Measurements from ENCODE around the gene MLXIP.
"Not testable (repeated sequence)": the region's sequence is repeated elsewhere in the genome, so short reads cannot be mapped to it uniquely, and the experiment has no call there.

MLXIP gene

GRCh38 chr12:122078141-122079032, at the start of gene MLXIP:
MLXIP (plus strand) TSS chr12:122078756; CDS start chr12:122078854, 98 bp downstream.
- DNase-seq (ENCODE audit: low spot score), result peak; percentile 88

- DNase-seq (ENCODE audit: low spot score), result peak; percentile 13
Observed at GRCh38 chr12:122028905-122029560, 49.5 kb upstream of the MLXIP start.

GRCh38 chr12:122029620-122030423, 48.7 kb upstream of the MLXIP start:
- DNase-seq (ENCODE audit: low spot score), result no peak

GRCh38 chr12:122030424-122031035, 48.0 kb upstream of the MLXIP start:
- DNase-seq (ENCODE audit: low spot score), result no peak

GRCh38 chr12:122031342-122032216, 47.0 kb upstream of the MLXIP start:
- DNase-seq (ENCODE audit: low spot score), result peak; percentile 34

GRCh38 chr12:122032580-122032979, 46.0 kb upstream of the MLXIP start:
- no peak for DNase-seq (ENCODE audit: low spot score)

GRCh38 chr12:122035292-122035691, 43.3 kb upstream of the MLXIP start:
- no peak for DNase-seq (ENCODE audit: low spot score)

GRCh38 chr12:122036153-122036552, 42.4 kb upstream of the MLXIP start:
- no peak for DNase-seq (ENCODE audit: low spot score)

GRCh38 chr12:122040579-122041386, 37.8 kb upstream of the MLXIP start:
- no peak for DNase-seq (ENCODE audit: low spot score)

- DNase-seq (ENCODE audit: low spot score), result not testable (repeated sequence)
Observed at GRCh38 chr12:122041458-122041857, 37.1 kb upstream of the MLXIP start.

GRCh38 chr12:122042910-122043309, 35.6 kb upstream of the MLXIP start:
- DNase-seq (ENCODE audit: low spot score), result no peak

GRCh38 chr12:122043476-122043875, 35.1 kb upstream of the MLXIP start:
- no peak for DNase-seq (ENCODE audit: low spot score)

GRCh38 chr12:122045262-122045661, 33.3 kb upstream of the MLXIP start:
- no peak for DNase-seq (ENCODE audit: low spot score)

GRCh38 chr12:122046145-122046544, 32.4 kb upstream of the MLXIP start:
- no peak for DNase-seq (ENCODE audit: low spot score)

- no peak for DNase-seq (ENCODE audit: low spot score)
Observed at GRCh38 chr12:122048151-122048550, 30.4 kb upstream of the MLXIP start.

GRCh38 chr12:122049827-122050226, 28.7 kb upstream of the MLXIP start:
- DNase-seq (ENCODE audit: low spot score), result no peak

GRCh38 chr12:122050706-122051105, 27.9 kb upstream of the MLXIP start:
- no peak for DNase-seq (ENCODE audit: low spot score)

- DNase-seq (ENCODE audit: low spot score), result no peak
Observed at GRCh38 chr12:122051231-122051876, 27.2 kb upstream of the MLXIP start.

- DNase-seq (ENCODE audit: low spot score), result no peak
Observed at GRCh38 chr12:122052285-122052684, 26.3 kb upstream of the MLXIP start.

All from CD4-positive, alpha-beta T cell treated with Interleukin-2 at 100 ng/mL for 4 hours (primary cell).